BJ (cell line): Measurements from ENCODE around the gene XCL2. TPM values are rescaled to one million over a fixed set of nuclear protein-coding genes. Genes with fewer than 3 reads are reported as not detected.
"Not testable (repeated sequence)": the region's sequence is repeated elsewhere in the genome, so short reads cannot be mapped to it uniquely, and the experiment has no call there.

Source experiments
- CTCF ChIA-PET: fragments of 350-600 bp; formaldehyde crosslinking; extraction: SDS; loops from one replicate; lab custom pipeline; 2021; ENCODE audit warnings: antibody characterized with exemption, inconsistent platforms; lab: Yijun Ruan, JAX
- POLR2A ChIA-PET: fragments of 300-600 bp; sonication (Branson Sonifier 250); formaldehyde crosslinking; extraction: SDS; loops from one replicate; lab custom pipeline; 2021; ENCODE audit warnings: antibody characterized with exemption; lab: Charles Lee
- DNase-seq: peaks from one replicate; pipeline ENCODE4 v3.0.0-alpha.2; 2011; ENCODE audit warnings: low read depth
- H3K27me3 ChIP-seq: 2 replicates; pipeline ENCODE4 v1.6.0; 2011; ENCODE audit warnings: low read length; ENCODE audit not compliant: control insufficient read depth, insufficient read depth
- H3K36me3 ChIP-seq: 2 replicates; pipeline ENCODE4 v1.5.1; 2011; ENCODE audit warnings: low read length; ENCODE audit not compliant: control insufficient read depth, insufficient read depth
- H3K4me3 ChIP-seq: 2 replicates; pipeline ENCODE4 v1.5.1; 2011; ENCODE audit warnings: low read depth, mild to moderate bottlenecking, control low read depth, low read length
- CTCF ChIP-seq: IDR thresholded peaks from 2 replicates; pipeline ENCODE4 v1.5.1; 2011; ENCODE audit warnings: low read depth, mild to moderate bottlenecking, control low read depth, inconsistent platforms, low read length, moderate library complexity; ENCODE audit not compliant: insufficient read depth
- polyA plus RNA-seq: library from polyadenylated mRNA; depleted of rRNA; stranded (reverse); fragments of >200 nt; gene quantifications from 2 replicates; pipeline ENCODE4 v1.2.3, GENCODE V29; 2011

The XCL2 gene
- polyA plus RNA-seq, 1 experiment = not detected

GRCh38 chr1:168550971-168551370 lies 7.2 kb upstream of the XCL2 start:
- no peak for DNase-seq
- H3K36me3 ChIP-seq = no peaks in the 10 kb centered on the region
- H3K4me3 ChIP-seq = no peak overlapping the region
- ChIA-PET POLR2A (no interaction called here), CTCF (interaction anchor here (1.2 kb wide), 1 partner anchor 111 kb away, joined by 3 read pairs; no protein-coding TSS in a partner anchor)
- no peak for TF ChIP-seq CTCF
- no peaks in the 10 kb centered on the region for H3K27me3 ChIP-seq

GRCh38 chr1:168546553-168546895 lies 2.7 kb upstream of the XCL2 start:
- H3K27me3 ChIP-seq, H3K4me3 ChIP-seq, POLR2A ChIA-PET, DNase-seq, H3K36me3 ChIP-seq: not testable (repeated sequence)
- CTCF ChIA-PET = interaction anchor here (0.9 kb wide), 1 partner anchor 8 kb away, joined by 3 read pairs; no protein-coding TSS in a partner anchor

- H3K27me3 ChIP-seq, POLR2A ChIA-PET, H3K36me3 ChIP-seq, H3K4me3 ChIP-seq: not testable (repeated sequence)
- CTCF ChIA-PET = interaction anchor here (0.9 to 1.6 kb wide), 2 partner anchors 9 to 32 kb away, joined by 3 read pairs; no protein-coding TSS in a partner anchor
- TF ChIP-seq CTCF = peak; percentile 43
- peak; percentile 4 for DNase-seq
Measured at GRCh38 chr1:168545678-168546552, 2.1 kb upstream of the XCL2 start.

- POLR2A ChIA-PET, H3K4me3 ChIP-seq, CTCF ChIA-PET, H3K27me3 ChIP-seq, H3K36me3 ChIP-seq, DNase-seq: not testable (repeated sequence)
Measured at GRCh38 chr1:168542978-168543377, 819 bp downstream of the XCL2 start.

GRCh38 chr1:168540798-168541197 lies 3.0 kb downstream of the XCL2 start:
- H3K36me3 ChIP-seq, H3K27me3 ChIP-seq, DNase-seq, CTCF ChIA-PET, H3K4me3 ChIP-seq, POLR2A ChIA-PET: not testable (repeated sequence)

- TF ChIP-seq CTCF = no peak
- ChIA-PET POLR2A (no interaction called here), CTCF (interaction anchor here (0.9 kb wide), 1 partner anchor 96 kb away, joined by 4 read pairs; no protein-coding TSS in a partner anchor)
- no peaks in the 10 kb centered on the region for H3K36me3 ChIP-seq
- DNase-seq = no peak
- H3K4me3 ChIP-seq = no peak overlapping the region
- no peaks in the 10 kb centered on the region; the same call in 1 of the 2 replicates for H3K27me3 ChIP-seq
Measured at GRCh38 chr1:168535536-168535935, 8.3 kb downstream of the XCL2 start.
